GM19035 (cell line): ENCODE data around the gene CACNA2D1.

Experiments
- ATAC-seq: cut with Tn5 transposase; IDR thresholded peaks from one replicate; pipeline ENCODE4 v1.9.1; 2021; ENCODE audit not compliant: unreplicated experiment

Gene CACNA2D1

DNA sequence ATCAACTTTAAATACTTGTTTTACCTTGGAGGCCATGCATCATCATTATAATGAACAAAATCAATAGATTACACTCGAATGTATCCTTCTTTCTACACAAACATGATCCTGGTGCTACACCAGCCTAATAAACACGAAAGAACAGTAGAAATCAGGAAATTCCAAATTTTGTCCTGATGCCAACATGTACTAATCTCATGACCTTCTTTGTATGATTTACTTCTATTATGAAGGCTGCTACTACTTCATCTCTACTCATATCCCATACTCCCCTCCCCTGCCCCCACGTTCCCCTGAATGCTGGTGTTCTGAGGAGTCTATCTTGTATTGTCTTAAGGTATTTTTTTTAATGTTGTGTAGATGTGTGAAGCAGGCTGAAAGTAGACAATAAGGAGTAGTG lies 315.0 kb downstream of the CACNA2D1 start:
- ATAC-seq: no peak

GRCh38 chr7:82126576-82126975 lies 317.0 kb downstream of the CACNA2D1 start:
- ATAC-seq: no peak

- ATAC-seq: no peak
These were observed 319.1 kb downstream of the CACNA2D1 start for GRCh38 chr7:82124445-82124844.

GRCh38 chr7:82122275-82122674 lies 321.3 kb downstream of the CACNA2D1 start:
- ATAC-seq: no peak

- no peak for ATAC-seq
These were observed 329.3 kb downstream of the CACNA2D1 start for GRCh38 chr7:82114237-82114636.

DNA sequence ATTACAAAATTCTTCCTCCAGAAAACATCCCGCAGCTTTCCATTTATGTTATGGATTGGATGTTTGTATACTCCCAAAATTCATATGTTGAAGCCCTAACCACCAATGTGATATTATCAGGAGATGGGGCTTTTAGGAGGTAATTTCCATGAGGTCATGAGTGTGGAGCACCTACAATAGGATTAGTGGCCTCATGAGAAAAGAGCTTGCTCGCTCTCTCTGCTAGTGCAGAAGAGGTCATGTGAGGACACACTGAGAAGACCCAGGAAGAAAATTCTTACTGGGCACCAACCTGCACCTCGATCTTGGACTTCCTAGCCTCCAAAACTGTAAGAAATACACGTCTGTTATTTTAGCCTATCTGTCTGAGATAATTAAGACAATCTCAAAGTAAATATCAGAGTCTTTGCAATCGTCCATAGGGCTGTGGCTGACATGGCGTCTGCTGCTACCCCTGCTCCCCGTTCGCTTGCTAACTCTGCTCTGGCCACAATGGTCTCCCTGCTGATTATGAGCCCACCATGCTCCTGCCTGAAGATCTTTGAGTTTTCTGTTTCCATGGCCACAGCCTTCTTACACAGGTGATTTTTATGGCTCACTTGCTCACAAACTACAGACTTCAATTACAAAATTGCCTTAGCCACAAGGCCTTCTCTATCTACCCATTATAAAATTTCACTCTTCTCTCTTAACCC lies 333.3 kb downstream of the CACNA2D1 start:
- ATAC-seq: no peak

DNA sequence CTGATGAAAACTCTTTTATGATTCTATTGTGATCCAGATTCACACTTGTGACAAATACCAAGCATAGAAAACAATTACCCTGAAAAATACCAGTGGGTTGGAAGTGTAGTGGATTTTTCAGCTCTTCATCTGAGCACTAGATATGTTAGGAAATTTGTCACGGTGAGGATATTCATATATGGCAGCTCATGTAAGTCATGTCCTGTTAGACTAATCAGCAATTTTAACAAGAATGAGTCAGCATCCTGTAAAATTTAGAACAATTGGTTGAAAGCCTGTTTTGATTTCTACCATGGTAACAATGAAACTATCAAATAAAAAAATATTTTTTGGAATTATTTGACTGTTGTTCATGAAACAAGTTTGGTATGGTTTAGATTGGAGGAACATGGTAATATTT lies 334.3 kb downstream of the CACNA2D1 start:
- ATAC-seq: no peak

- ATAC-seq: no peak
These were observed 337.4 kb downstream of the CACNA2D1 start for GRCh38 chr7:82106201-82106600.

DNA sequence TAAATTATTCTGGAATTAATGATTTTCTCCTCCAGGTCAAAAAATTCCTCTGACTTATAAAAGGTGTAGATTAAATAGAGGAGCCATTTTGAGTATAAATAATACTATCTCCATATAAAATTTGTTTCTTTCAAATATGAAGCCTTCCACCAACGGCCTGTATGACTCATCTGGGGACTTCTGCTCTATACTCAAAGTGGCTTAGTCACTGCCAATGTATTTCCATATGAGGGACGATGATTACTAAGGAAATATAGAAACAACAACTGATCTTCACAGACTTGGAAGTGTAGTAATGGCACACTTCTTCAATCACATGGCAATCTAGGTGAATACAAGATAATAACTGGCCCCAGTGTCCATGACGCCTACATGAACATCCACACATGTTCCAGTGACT lies 338.1 kb downstream of the CACNA2D1 start:
- ATAC-seq: no peak

DNA sequence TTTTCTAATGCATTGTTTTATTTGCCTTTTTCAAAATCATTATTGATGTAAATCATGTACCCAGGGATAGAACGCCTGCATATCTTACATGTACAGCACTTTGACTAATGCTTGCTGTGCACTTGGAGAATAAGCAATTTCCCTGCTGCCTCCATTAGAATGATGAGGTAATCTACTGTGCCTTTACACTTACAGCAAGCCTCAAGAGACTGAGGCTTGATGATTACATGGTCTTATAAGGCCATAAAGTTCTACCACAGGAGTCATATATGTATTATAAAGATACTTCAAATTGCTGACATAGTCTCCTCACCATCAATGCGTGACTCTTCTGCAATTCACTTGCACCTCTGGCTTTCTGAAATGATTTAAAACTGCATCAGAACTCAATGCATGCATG lies 345.2 kb downstream of the CACNA2D1 start:
- no peak for ATAC-seq

- ATAC-seq: no peak
These were observed 352.4 kb downstream of the CACNA2D1 start for GRCh38 chr7:82091126-82091684.

DNA sequence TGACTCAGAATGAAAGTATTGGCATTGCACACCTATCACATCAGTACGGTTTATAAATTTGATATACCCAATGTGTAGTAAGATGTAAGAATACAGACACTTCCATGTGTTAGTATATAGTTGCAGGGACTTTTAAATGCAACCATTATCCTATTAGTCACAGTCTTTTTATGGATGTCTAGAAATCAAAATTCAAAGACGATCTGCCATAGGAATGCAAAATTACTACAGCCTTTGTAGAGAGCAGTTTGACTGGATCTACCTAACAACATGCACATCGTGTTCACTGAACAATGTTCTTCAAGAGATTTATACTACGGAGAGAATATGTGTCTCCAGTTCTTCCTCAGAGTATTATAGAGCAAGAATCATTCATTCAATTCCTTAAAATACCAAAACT lies 356.5 kb downstream of the CACNA2D1 start:
- ATAC-seq: no peak

- ATAC-seq: no peak
These were observed 358.5 kb downstream of the CACNA2D1 start for GRCh38 chr7:82085116-82085515.

GRCh38 chr7:82081644-82082224 lies 361.8 kb downstream of the CACNA2D1 start:
- no peak for ATAC-seq

DNA sequence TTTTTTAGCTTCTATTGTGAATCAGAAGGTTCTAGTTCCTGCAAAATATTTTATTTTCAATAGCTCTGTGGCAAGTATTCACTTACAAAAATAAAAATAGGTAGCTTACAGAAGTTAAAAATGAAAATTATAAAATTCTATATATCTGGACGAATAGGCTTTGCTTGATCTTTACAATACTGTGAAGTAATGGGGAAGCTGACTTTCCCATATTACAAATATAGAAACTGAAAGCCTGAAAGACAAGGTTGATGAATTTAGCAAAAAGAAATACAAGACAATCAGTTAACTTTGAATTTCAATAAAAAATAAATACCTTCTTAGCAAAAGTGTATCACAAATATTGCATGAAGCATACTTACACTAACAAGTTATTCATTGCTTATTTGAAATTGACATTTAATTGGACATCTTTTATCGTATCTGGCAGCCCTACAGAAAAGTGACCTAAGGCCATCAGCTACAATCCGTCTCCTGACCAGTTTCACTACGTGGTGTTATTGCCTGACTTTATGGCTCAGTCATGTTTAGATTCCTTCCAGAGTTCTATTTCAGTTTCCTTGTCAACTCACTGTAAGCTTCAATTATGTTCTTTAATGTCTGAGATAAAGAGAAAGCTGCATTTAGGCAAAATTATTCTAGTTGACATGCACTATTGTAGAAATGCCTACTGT lies 363.2 kb downstream of the CACNA2D1 start:
- peak; percentile 44 for ATAC-seq

DNA sequence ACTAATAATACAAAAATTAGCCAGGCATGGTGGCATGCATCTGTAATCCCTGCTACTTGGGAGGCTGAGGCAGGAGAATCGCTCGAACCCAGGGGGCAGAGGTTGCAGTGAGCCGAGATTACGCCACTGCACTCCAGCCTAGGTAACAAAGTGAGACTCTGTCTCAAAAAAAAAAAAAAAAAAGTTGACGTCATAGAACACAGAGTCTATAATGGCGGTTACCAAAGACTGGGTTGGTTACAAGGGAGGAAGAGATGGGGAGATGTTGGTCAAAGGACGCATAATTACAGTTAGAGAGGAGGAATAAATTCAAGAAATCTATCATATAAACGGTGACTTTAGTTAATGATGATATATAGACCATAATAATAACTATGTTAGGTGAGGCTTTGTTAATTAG lies 364.1 kb downstream of the CACNA2D1 start:
- no peak for ATAC-seq

DNA sequence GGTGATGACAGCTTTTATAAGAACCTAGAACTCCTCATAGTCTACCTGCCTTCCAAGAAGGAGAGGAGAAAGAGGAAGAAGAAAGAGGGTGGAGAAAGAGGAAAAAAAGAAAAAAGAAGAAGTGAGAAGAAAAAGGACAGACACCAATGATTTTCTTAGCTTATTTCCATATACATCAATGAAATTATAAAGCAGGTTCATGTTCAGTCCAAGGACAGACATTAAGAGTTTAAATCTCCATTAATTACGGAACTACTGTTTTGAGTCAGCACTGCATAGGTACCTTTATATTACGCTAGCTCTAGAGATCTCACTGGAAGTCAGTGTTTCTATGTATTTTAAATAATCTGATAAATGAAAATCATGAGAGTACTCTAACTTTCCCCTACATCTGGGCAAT lies 364.8 kb downstream of the CACNA2D1 start:
- no peak for ATAC-seq

GRCh38 chr7:82071468-82071867 lies 372.1 kb downstream of the CACNA2D1 start:
- no peak for ATAC-seq

- ATAC-seq: no peak
These were observed 375.8 kb downstream of the CACNA2D1 start for GRCh38 chr7:82067628-82068264.

- ATAC-seq: no peak
These were observed 386.1 kb downstream of the CACNA2D1 start for GRCh38 chr7:82057476-82057875.

DNA sequence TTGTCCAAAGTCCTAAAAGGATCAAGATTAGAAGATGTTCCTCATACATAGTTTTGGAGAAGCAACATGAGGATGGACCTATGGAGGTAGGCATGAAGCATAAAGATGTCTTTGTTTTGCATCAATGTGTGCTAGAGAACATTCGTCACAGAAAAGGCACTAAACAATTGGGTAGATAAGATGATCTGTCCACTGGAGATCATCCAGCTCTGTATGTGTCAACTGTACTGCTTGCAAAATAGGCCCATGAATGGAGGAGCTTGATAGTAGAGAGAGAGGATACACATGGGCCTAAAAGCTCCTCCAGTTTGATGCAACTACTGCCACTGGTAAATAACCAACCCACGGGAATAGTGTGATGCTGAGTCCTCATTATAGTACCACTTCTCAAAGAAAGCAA lies 387.3 kb downstream of the CACNA2D1 start:
- ATAC-seq: no peak

DNA sequence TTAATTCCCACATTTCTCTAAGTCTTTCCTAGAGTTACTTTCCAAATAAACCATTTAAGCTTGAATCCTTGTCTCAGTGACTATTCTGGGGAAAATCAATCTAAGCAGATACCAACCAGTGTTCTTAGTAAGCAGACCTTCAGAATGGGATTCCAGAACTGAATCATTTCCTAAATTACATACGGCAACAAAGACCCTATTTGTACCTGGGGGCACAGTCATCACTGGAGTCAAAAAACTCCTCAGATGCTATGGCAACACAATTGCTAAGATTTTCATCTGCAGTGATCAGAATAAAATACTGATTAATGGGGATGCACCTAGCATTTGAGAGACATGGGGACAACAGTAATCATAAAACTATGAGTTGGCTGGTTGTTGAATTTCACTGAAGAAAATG lies 389.0 kb downstream of the CACNA2D1 start:
- no peak for ATAC-seq
